ENCODE results near the gene NAPG. TPM values are rescaled to one million over a fixed set of nuclear protein-coding genes. Genes with fewer than 3 reads are reported as not detected.
A peak's percentile ranks its signal among the peaks of the same experiment; 100 is the strongest.
"Not testable (repeated sequence)": the region's sequence is repeated elsewhere in the genome, so short reads cannot be mapped to it uniquely, and the experiment has no call there.

Gene NAPG
- total and polyA plus RNA-seq, 10 donors: 8.9 to 44.8 (median 31.4) TPM

- H3K9me3 ChIP-seq: no peaks in the 10 kb centered on the region
- intact Hi-C loops (cut with DNase I; ENCODE audit: low total_unique reads): no loop called here
- no peak for TF ChIP-seq POLR2A (IDR thresholded peaks at IDR 0.05)
- TF ChIP-seq, protein P1, sequence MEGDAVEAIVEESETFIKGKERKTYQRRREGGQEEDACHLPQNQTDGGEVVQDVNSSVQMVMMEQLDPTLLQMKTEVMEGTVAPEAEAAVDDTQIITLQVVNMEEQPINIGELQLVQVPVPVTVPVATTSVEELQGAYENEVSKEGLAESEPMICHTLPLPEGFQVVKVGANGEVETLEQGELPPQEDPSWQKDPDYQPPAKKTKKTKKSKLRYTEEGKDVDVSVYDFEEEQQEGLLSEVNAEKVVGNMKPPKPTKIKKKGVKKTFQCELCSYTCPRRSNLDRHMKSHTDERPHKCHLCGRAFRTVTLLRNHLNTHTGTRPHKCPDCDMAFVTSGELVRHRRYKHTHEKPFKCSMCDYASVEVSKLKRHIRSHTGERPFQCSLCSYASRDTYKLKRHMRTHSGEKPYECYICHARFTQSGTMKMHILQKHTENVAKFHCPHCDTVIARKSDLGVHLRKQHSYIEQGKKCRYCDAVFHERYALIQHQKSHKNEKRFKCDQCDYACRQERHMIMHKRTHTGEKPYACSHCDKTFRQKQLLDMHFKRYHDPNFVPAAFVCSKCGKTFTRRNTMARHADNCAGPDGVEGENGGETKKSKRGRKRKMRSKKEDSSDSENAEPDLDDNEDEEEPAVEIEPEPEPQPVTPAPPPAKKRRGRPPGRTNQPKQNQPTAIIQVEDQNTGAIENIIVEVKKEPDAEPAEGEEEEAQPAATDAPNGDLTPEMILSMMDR (IDR thresholded peaks at IDR 0.05 in 8 of 11, conservative IDR thresholded peaks at IDR 0.05 in 3 of 11): no peak
- TF ChIP-seq POLR2AphosphoS5 (IDR thresholded peaks at IDR 0.05): no peak
- DNase-seq: no peak
- H3K36me3 ChIP-seq: peaks cover 0 to 42% (median 6%) of the 10 kb centered on the region in 6 donors
- H3K27me3 ChIP-seq (replicated peaks in 1 of 7): no peaks in the 10 kb centered on the region
- no peak overlapping the region for H3K4me3 ChIP-seq
- H3K4me1 ChIP-seq: peaks cover 25 to 63% (median 47%) of the 10 kb centered on the region in 6 donors
- 64 to 78% (median 69%) methylated on average over 3 of the region's 3 CpGs for WGBS, 5 donors
- peak overlapping the region in 1 of 8 donors; percentile 5 for H3K27ac ChIP-seq
Measured at GRCh38 chr18:10530002-10530401, 4.2 kb downstream of the NAPG start.

- DNase-seq: no peak
- Histone ChIP-seq H3K9me3 (no peaks in the 10 kb centered on the region), H3K36me3 (peaks cover 0 to 50% (median 6%) of the 10 kb centered on the region in 6 donors), H3K4me3 (no peak overlapping the region), H3K4me1 (peaks cover 25 to 57% (median 42%) of the 10 kb centered on the region in 6 donors), H3K27ac (no peak overlapping the region), H3K27me3 (replicated peaks in 1 of 7) (no peaks in the 10 kb centered on the region)
- TF ChIP-seq POLR2AphosphoS5 (IDR thresholded peaks at IDR 0.05) (no peak), POLR2A (IDR thresholded peaks at IDR 0.05) (no peak)
- TF ChIP-seq, protein P1 (IDR thresholded peaks at IDR 0.05 in 8 of 11, conservative IDR thresholded peaks at IDR 0.05 in 3 of 11): no peak
- WGBS, 5 donors: 88 to 94% (median 90%) methylated on average over 3 of the region's 3 CpGs
- intact Hi-C loops (cut with DNase I; ENCODE audit: low total_unique reads): no loop called here
Measured at GRCh38 chr18:10530852-10531251, 5.0 kb downstream of the NAPG start.

- H3K36me3 ChIP-seq: peaks cover 0 to 67% (median 6%) of the 10 kb centered on the region in 6 donors
- peaks cover 16 to 38% (median 26%) of the 10 kb centered on the region in 6 donors for H3K4me1 ChIP-seq
- no peaks in the 10 kb centered on the region for H3K9me3 ChIP-seq
- TF ChIP-seq POLR2A (IDR thresholded peaks at IDR 0.05) (no peak), POLR2AphosphoS5 (IDR thresholded peaks at IDR 0.05) (no peak)
- TF ChIP-seq, protein P1 (IDR thresholded peaks at IDR 0.05 in 8 of 11, conservative IDR thresholded peaks at IDR 0.05 in 3 of 11): no peak
- DNase-seq: no peak
- intact Hi-C loops (cut with DNase I; ENCODE audit: low total_unique reads): no loop called here
- no peaks in the 10 kb centered on the region for H3K27me3 ChIP-seq (replicated peaks in 1 of 7)
- no peak overlapping the region for H3K27ac ChIP-seq
- 93 to 98% (median 97%) methylated on average over 2 of the region's 2 CpGs for WGBS, 5 donors
- no peak overlapping the region for H3K4me3 ChIP-seq
Measured at GRCh38 chr18:10533111-10533510, 7.3 kb downstream of the NAPG start.

DNA sequence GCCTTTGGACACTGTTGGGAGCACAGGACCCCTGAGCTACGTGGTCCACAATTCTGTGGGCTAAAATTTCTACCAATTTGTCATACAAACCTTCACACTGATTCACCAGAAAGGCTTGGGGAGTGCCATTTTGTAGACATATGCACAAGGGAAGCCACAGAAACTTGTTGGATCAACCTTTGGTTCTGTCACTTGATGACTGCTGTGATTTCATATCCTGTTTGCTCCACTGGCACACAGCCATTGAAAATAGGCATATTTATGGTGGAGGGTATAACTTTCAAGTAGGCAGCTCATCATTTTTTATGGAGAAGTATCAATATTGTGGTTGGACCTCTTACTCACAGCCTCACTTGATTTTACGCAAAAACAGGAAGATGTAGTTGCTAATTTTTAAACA, 10.5 kb downstream of the NAPG start:
- intact Hi-C loops (cut with DNase I; ENCODE audit: low total_unique reads): no loop called here
- H3K36me3 ChIP-seq: peaks cover 2 to 92% (median 32%) of the 10 kb centered on the region in 6 donors
- no peak for DNase-seq
- WGBS, 5 donors: 84 to 99% (median 89%) methylated on average over 2 of the region's 2 CpGs
- H3K4me1 ChIP-seq: peaks cover 0 to 6% (median 0%) of the 10 kb centered on the region in 6 donors
- H3K4me3 ChIP-seq: no peak overlapping the region
- TF ChIP-seq POLR2A (IDR thresholded peaks at IDR 0.05): no peak
- H3K27ac ChIP-seq: no peak overlapping the region
- no peaks in the 10 kb centered on the region for H3K9me3 ChIP-seq
- no peaks in the 10 kb centered on the region for H3K27me3 ChIP-seq (replicated peaks in 1 of 7)

GRCh38 chr18:10537765-10538164, 11.9 kb downstream of the NAPG start:
- H3K27me3 ChIP-seq (replicated peaks in 1 of 7): no peaks in the 10 kb centered on the region
- no peak for DNase-seq
- H3K36me3 ChIP-seq: peaks cover 2 to 92% (median 39%) of the 10 kb centered on the region in 6 donors
- WGBS, 5 donors: 87 to 91% (median 88%) methylated on average over 2 of the region's 2 CpGs
- no peaks in the 10 kb centered on the region for H3K9me3 ChIP-seq
- intact Hi-C loops (cut with DNase I; ENCODE audit: low total_unique reads): no loop called here
- TF ChIP-seq POLR2A (IDR thresholded peaks at IDR 0.05) (no peak), POLR2AphosphoS5 (IDR thresholded peaks at IDR 0.05) (no peak)
- TF ChIP-seq, protein P1 (IDR thresholded peaks at IDR 0.05 in 8 of 11, conservative IDR thresholded peaks at IDR 0.05 in 3 of 11): no peak
- H3K4me1 ChIP-seq: no peaks in the 10 kb centered on the region
- H3K4me3 ChIP-seq: no peak overlapping the region
- H3K27ac ChIP-seq: no peak overlapping the region

- 94 to 98% (median 97%) methylated on average over 5 of the region's 5 CpGs for WGBS, 5 donors
Measured at GRCh38 chr18:10539124-10539523, 13.3 kb downstream of the NAPG start.

More at GRCh38 chr18:10539124-10539523, 13.3 kb downstream of the NAPG start:
- H3K36me3 ChIP-seq: peaks cover 2 to 98% (median 46%) of the 10 kb centered on the region in 6 donors
- H3K4me1 ChIP-seq; intact Hi-C loops (cut with DNase I; ENCODE audit: low total_unique reads); H3K9me3 ChIP-seq; H3K27ac ChIP-seq; DNase-seq; H3K4me3 ChIP-seq; H3K27me3 ChIP-seq (replicated peaks in 1 of 7): not testable (repeated sequence)

Data from spleen (tissue), 11 donors.